HFFc6 (cell line): Measurements from ENCODE around the gene TMCO6. TPM values are rescaled to one million over a fixed set of nuclear protein-coding genes. Genes with fewer than 3 reads are reported as not detected.
"Not testable (repeated sequence)": the region's sequence is repeated elsewhere in the genome, so short reads cannot be mapped to it uniquely, and the experiment has no call there.

Experiments used
- DNase-seq: peaks from one replicate; pipeline ENCODE4 v3.0.0-alpha.2; 2018
- H3K27ac Mint-ChIP-seq: 2 replicates; pipeline ENCODE4 v1.8.0; 2020; ENCODE audit warnings: mild to moderate bottlenecking, mixed read lengths
- H3K27me3 Mint-ChIP-seq: 2 replicates; pipeline ENCODE4 v1.8.0; 2021; ENCODE audit warnings: mild to moderate bottlenecking, moderate library complexity, mixed read lengths; ENCODE audit not compliant: insufficient read depth
- H3K36me3 Mint-ChIP-seq: 2 replicates; pipeline ENCODE4 v1.8.0; 2021; ENCODE audit warnings: low read depth, mixed read lengths
- H3K4me1 Mint-ChIP-seq: 2 replicates; pipeline ENCODE4 v1.8.0; 2020; ENCODE audit warnings: low read depth, mixed read lengths
- H3K4me3 Mint-ChIP-seq: 2 replicates; pipeline ENCODE4 v1.8.0; 2020; ENCODE audit warnings: mild to moderate bottlenecking, moderate library complexity, mixed read lengths
- H3K9me3 Mint-ChIP-seq: 2 replicates; pipeline ENCODE4 v1.8.0; 2020; ENCODE audit warnings: mild to moderate bottlenecking, mixed read lengths
- CTCF ChIP-seq: fragments of 200-600 bp; sonication (generic); IDR thresholded peaks from 2 replicates; pipeline ENCODE4 v1.5.0; 2021; ENCODE audit warnings: antibody characterized with exemption, mild to moderate bottlenecking
- total RNA-seq, 6 experiments: library from RNA; stranded (reverse); fragmentation: NEBNext Ultra II Directional; extraction: Animal tissue kit (Norgen Biotek cat#: 25700); gene quantifications; 2 replicates in 1 of 6; 3 replicates in 5 of 6; pipeline ENCODE4 v1.2.3, GENCODE V29; 2021

The TMCO6 gene
- total RNA-seq, 6 experiments from 2014 or later = 3.6 to 7.2 (median 6.1) TPM

DNA sequence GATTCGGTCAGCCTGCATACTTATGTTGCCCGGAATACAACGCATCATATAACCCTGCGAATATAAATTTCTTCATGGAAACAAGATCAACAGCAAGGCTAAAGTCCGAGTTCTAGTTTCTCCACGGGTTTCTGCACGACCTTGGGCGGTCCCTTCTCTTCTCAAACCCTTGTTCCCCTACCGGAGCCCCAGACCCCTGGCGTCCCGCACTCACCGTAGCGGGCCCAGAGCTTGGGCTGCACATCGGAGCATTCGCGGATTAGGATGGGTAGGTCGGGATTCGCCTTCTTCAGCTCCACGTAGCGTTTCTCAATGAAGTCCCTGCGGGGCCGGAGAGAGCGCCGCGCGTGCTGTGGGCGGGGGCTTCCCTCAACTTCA is 7.8 kb downstream of the TMCO6 start:
- H3K36me3 Mint-ChIP-seq = peaks cover 41% of the 10 kb centered on the region
- TF ChIP-seq CTCF = no peak
- H3K4me3 Mint-ChIP-seq = peak overlapping the region; percentile 99
- peaks cover 17% of the 10 kb centered on the region for H3K4me1 Mint-ChIP-seq
- H3K27ac Mint-ChIP-seq = peak overlapping the region; percentile 64
- no peak for DNase-seq
- H3K27me3 Mint-ChIP-seq = peaks cover 3% of the 10 kb centered on the region
- H3K9me3 Mint-ChIP-seq = no peaks in the 10 kb centered on the region

- no peaks in the 10 kb centered on the region for H3K9me3 Mint-ChIP-seq
Measured at GRCh38 chr5:140658870-140659269, 19.6 kb downstream of the TMCO6 start.

DNA sequence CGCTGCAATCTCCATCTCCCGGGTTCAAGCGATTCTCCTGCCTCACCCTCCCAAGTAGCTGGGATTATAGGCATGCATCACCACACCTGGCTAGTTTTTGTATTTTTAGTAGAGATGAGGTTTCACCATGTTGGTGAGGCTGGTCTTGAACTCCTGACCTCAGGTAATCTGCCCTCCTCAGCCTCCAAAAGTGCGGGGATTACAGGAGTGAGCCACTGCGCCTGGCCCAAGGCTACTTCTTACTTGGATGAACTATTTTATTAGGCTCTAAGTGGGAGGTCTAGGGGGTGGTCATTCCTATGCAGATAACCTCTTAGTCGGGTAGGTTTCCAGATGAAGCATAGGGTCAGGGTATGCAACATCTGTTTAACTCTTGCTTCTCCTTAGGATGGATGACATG is 21.1 kb downstream of the TMCO6 start:
- not testable (repeated sequence) for DNase-seq, H3K27me3 Mint-ChIP-seq, H3K27ac Mint-ChIP-seq, H3K9me3 Mint-ChIP-seq, H3K4me3 Mint-ChIP-seq, H3K4me1 Mint-ChIP-seq
- peaks cover 59% of the 10 kb centered on the region for H3K36me3 Mint-ChIP-seq

More at GRCh38 chr5:140658870-140659269, 19.6 kb downstream of the TMCO6 start:
- no peak for DNase-seq
- peaks cover 8% of the 10 kb centered on the region for H3K4me1 Mint-ChIP-seq
- H3K4me3 Mint-ChIP-seq = no peak overlapping the region; the same call in 1 of the 2 replicates
- H3K27me3 Mint-ChIP-seq = no peaks in the 10 kb centered on the region
- no peak overlapping the region for H3K27ac Mint-ChIP-seq
- peaks cover 68% of the 10 kb centered on the region for H3K36me3 Mint-ChIP-seq
- no peak for TF ChIP-seq CTCF

DNA sequence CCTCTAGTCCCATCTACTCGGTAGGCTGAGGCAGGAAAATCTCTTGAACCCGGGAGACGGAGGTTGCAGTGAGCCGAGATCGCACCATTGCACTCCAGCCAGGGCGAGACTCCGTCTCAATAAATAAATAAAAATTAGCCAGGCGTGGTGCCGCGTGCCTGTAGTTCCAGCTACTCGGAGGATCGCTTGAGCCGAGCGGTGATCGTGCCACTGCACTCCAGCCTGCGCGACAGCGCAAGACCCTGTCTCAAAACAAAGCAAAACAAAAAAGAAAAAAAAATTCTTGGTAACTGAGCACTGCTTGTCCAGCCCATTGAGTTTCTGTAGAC is 24.7 kb downstream of the TMCO6 start:
- H3K27ac Mint-ChIP-seq = peak overlapping the region; percentile 99
- no peaks in the 10 kb centered on the region for H3K9me3 Mint-ChIP-seq
- H3K4me3 Mint-ChIP-seq = peak overlapping the region; percentile 99
- no peaks in the 10 kb centered on the region for H3K27me3 Mint-ChIP-seq
- no peak for DNase-seq
- TF ChIP-seq CTCF = no peak
- peaks cover 30% of the 10 kb centered on the region for H3K4me1 Mint-ChIP-seq
- peaks cover 69% of the 10 kb centered on the region for H3K36me3 Mint-ChIP-seq

DNA sequence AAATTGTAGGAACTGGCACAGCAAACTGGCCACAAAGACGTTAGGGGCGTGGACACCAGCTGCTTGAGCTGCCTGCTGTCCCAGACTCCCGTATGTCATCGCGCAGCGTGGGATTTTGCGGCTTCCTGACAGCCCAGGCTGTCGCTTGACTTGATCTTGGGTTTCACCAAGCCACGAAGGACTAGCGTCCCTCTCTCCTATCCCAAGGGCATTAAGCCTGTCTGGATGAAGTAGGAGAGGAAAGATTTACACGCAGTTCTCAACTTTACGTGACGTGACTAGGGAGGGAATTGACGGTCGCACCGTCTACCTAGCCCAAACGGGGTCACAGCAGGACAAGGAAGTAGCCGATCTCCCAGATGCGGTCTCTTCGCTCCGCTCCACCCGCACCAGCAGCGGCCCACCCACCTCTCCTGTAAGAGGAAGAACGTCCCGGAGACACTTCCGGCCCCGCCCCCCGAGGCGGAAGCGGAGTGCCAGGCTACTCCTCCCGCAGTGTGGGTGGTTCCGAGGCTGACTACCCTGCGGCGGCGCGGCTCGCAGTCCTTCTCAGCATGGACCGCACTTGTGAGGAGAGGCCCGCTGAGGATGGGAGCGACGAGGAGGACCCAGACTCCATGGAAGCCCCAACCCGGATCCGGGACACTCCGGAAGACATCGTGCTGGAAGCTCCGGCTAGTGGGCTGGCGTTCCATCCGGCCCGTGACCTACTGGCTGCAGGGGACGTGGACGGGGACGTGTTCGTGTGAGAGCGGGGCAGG is 25.3 kb downstream of the TMCO6 start, which contains the start of gene WDR55:
Gene WDR55, plus strand, starts transcription at position 546 of the 761 bp plus-strand sequence. Its CDS starts 9 bp downstream, at position 555.
- H3K36me3 Mint-ChIP-seq = peaks cover 68% of the 10 kb centered on the region
- TF ChIP-seq CTCF = no peak
- H3K4me3 Mint-ChIP-seq = peak within 1 kb of the TSS; percentile 99

DNA sequence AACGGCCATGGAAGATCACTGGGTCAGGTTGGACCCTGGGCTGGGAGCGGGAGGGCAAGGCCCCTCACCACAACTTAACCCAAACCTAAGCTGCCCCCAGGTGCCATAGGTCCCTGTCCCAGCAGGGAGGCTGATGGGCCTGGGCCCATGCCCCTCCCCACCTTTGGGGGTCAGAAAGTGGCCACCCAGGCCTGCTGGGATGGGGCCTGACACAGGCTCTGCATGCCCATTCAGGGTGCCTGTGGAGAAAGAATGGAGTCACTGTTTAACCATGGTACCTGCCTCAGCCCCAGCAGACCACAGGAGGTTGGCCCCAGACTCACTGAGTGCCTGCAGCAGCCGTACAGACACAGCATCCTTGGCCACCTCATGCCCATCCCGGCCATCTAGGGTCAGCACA is 31.8 kb downstream of the TMCO6 start:
- DNase-seq, H3K27me3 Mint-ChIP-seq, H3K27ac Mint-ChIP-seq, H3K4me3 Mint-ChIP-seq, H3K9me3 Mint-ChIP-seq: not testable (repeated sequence)
- Mint-ChIP-seq H3K4me1 (peaks cover 20% of the 10 kb centered on the region), H3K36me3 (peaks cover 31% of the 10 kb centered on the region)

More for the DNA sequence above, 25.3 kb downstream of the TMCO6 start, which contains the start of gene WDR55:
- peak; percentile 94 for DNase-seq
- no peaks in the 10 kb centered on the region for H3K27me3 Mint-ChIP-seq
- peak within 1 kb of the TSS; percentile 99 for H3K27ac Mint-ChIP-seq
- no peaks in the 10 kb centered on the region for H3K9me3 Mint-ChIP-seq
- peaks cover 30% of the 10 kb centered on the region for H3K4me1 Mint-ChIP-seq
